Nephron (organoid): ENCODE results near the gene IRX6.

Experiments used
- H3K27ac Mint-ChIP-seq, 3 experiments: 2 replicates each; pipeline ENCODE4 v1.8.0; 2020; ENCODE audit warnings: mixed read lengths in 3 of 3, mild to moderate bottlenecking in 2 of 3, moderate library complexity in 1 of 3
- H3K27me3 Mint-ChIP-seq: 2 replicates; pipeline ENCODE4 v1.8.0; 2021; ENCODE audit warnings: low read depth, mild to moderate bottlenecking, moderate library complexity, mixed read lengths
- H3K36me3 Mint-ChIP-seq: 2 replicates; pipeline ENCODE4 v1.8.0; 2020; ENCODE audit warnings: low read depth, mixed read lengths
- H3K4me1 Mint-ChIP-seq: 2 replicates; pipeline ENCODE4 v1.8.0; 2020; ENCODE audit warnings: mixed read lengths
- H3K4me3 Mint-ChIP-seq, 3 experiments: 2 replicates each; pipeline ENCODE4 v1.8.0; 2020; ENCODE audit warnings: mild to moderate bottlenecking in 3 of 3, mixed read lengths in 3 of 3, moderate library complexity in 2 of 3
- H3K9me3 Mint-ChIP-seq: 2 replicates; pipeline ENCODE4 v1.8.0; 2020; ENCODE audit warnings: mixed read lengths
- CTCF ChIP-seq, 3 experiments: fragments of 200-600 bp; sonication (generic); IDR thresholded peaks; one replicate each; pipeline ENCODE4 v1.5.0; 2021; ENCODE audit warnings: antibody characterized with exemption in 3 of 3; ENCODE audit not compliant: unreplicated experiment in 3 of 3

The IRX6 gene

DNA sequence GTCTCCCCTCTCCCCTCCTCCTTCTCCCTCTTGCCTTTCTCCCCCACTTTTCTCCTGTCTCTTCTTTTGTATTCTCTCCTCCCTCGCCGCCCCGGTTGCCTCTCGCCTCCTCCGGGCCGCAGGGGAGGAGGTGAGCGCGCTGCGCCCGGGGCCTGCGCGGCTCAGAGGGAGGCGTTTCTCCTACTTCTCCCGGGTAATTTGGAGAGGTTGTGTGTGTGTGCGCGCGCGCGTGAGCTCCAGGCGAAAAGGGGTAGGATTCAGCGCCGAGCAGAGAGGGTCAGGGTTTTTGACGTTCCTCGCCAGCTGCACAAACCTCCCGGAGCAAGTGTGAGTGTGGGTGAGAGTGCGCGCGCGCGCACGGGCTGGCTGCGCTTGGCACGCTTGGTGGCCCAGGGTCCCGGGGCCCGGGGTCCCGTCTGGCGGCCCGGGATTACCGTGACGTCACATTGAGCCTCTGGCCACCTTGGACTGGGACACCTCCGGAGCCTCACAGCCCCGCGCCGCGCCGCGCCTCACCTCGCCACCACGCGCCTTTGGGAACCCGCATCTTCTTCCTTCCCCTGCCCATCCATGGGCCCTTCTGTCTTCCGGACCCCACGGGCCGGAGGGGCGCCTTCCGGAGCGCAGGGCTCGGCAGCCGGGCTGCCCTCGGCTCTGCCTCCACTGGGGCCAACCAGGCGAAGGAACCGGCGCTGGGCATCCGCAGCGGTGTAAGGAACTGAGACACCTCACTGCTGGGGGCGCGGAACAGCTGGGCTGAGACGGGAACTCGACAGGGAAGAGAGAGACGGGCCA lies 479 bp downstream of the IRX6 start:
- peaks cover 9% of the 10 kb centered on the region for H3K4me1 Mint-ChIP-seq
- H3K4me3 Mint-ChIP-seq: peak overlapping the region; percentile 81 to 83 (median 82)
- no peaks in the 10 kb centered on the region for H3K36me3 Mint-ChIP-seq
- H3K27ac Mint-ChIP-seq: peak overlapping the region in 1 of 3 experiments; percentile 38
- peaks cover 98% of the 10 kb centered on the region for H3K27me3 Mint-ChIP-seq
- TF ChIP-seq CTCF (IDR thresholded peaks at IDR 0.05; ENCODE audit: unreplicated experiment in 3 of 3): no peak
- no peaks in the 10 kb centered on the region for H3K9me3 Mint-ChIP-seq

GRCh38 chr16:55325080-55325447 lies 1.1 kb downstream of the IRX6 start:
- Mint-ChIP-seq H3K9me3 (no peaks in the 10 kb centered on the region), H3K36me3 (no peaks in the 10 kb centered on the region), H3K4me1 (peaks cover 9% of the 10 kb centered on the region), H3K27me3 (peaks cover 98% of the 10 kb centered on the region), H3K4me3 (peak overlapping the region; percentile 50 to 83 (median 70)), H3K27ac (peak overlapping the region in 1 of 3 experiments; percentile 14)
- TF ChIP-seq CTCF (IDR thresholded peaks at IDR 0.05; ENCODE audit: unreplicated experiment in 3 of 3): no peak

- Mint-ChIP-seq H3K9me3 (no peaks in the 10 kb centered on the region), H3K4me1 (peaks cover 9% of the 10 kb centered on the region), H3K36me3 (no peaks in the 10 kb centered on the region), H3K4me3 (peak overlapping the region; percentile 54 to 83 (median 70)), H3K27ac (peak overlapping the region in 1 of 3 experiments; percentile 14), H3K27me3 (peaks cover 98% of the 10 kb centered on the region)
- TF ChIP-seq CTCF (IDR thresholded peaks at IDR 0.05; ENCODE audit: unreplicated experiment in 3 of 3): no peak
Observed at GRCh38 chr16:55325458-55326109, 1.6 kb downstream of the IRX6 start.

DNA sequence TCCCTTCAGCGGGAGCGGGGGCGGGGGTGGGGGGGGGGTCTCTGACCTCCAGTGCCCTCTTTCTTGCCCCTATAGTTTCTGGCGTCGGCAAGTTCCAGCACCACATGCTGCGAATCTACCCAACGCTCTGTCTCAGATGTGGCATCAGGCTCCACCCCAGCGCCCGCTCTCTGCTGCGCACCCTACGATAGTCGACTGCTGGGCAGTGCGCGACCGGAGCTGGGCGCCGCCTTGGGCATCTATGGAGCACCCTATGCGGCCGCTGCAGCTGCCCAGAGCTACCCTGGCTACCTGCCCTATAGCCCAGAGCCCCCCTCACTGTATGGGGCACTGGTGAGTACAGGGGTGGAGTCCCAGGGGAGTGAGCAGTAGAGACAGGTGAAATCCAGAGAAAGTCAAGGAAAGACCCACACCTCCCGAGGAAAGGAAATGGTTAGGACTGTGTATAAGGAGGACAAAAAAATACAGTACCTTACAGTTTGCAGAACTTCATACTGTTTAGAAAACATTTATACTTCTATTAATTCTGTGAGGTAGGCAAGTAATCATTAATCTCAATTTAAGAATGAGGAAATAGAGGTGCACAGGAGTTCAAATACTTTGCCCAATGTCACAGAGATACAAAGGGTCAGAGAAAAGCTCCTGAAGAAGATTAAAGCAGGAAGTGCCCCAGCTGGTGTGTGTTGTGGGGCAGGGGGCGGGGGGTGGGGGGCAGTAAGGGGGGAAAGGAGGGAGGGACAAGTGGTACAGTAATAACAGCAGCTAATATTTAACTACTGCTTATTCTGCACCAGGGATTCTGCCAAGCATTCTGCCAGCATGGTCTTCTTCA lies 2.5 kb downstream of the IRX6 start:
- TF ChIP-seq CTCF (IDR thresholded peaks at IDR 0.05; ENCODE audit: unreplicated experiment in 3 of 3): no peak
- Mint-ChIP-seq H3K4me3 (peak overlapping the region in 1 of 3 experiments; percentile 50), H3K9me3 (no peaks in the 10 kb centered on the region), H3K4me1 (peaks cover 16% of the 10 kb centered on the region), H3K27me3 (peaks cover 98% of the 10 kb centered on the region), H3K36me3 (no peaks in the 10 kb centered on the region), H3K27ac (no peak overlapping the region)

- H3K9me3 Mint-ChIP-seq: no peaks in the 10 kb centered on the region
- H3K4me1 Mint-ChIP-seq: peaks cover 16% of the 10 kb centered on the region
- H3K4me3 Mint-ChIP-seq: peak overlapping the region in 1 of 3 experiments; percentile 61
- no peak overlapping the region for H3K27ac Mint-ChIP-seq
- no peak for TF ChIP-seq CTCF (IDR thresholded peaks at IDR 0.05; ENCODE audit: unreplicated experiment in 3 of 3)
- H3K27me3 Mint-ChIP-seq: peaks cover 98% of the 10 kb centered on the region
- H3K36me3 Mint-ChIP-seq: no peaks in the 10 kb centered on the region
Observed at GRCh38 chr16:55328611-55329569, 4.9 kb downstream of the IRX6 start.
